Stimulated activated CD8-positive, alpha-beta memory T cell treated with anti-CD3 and anti-CD28 coated beads, Interleukin-15, amount 100 ng/mL, for 1 hour (primary cell): ENCODE measurements around the gene S1PR4.

Source experiments
- DNase-seq: peaks from one replicate; pipeline ENCODE4 v3.0.0-alpha.2; 2020; ENCODE audit warnings: low read depth

S1PR4 gene

GRCh38 chr19:3222709-3223108 is 44.1 kb downstream of the S1PR4 start:
- DNase-seq = no peak

DNA sequence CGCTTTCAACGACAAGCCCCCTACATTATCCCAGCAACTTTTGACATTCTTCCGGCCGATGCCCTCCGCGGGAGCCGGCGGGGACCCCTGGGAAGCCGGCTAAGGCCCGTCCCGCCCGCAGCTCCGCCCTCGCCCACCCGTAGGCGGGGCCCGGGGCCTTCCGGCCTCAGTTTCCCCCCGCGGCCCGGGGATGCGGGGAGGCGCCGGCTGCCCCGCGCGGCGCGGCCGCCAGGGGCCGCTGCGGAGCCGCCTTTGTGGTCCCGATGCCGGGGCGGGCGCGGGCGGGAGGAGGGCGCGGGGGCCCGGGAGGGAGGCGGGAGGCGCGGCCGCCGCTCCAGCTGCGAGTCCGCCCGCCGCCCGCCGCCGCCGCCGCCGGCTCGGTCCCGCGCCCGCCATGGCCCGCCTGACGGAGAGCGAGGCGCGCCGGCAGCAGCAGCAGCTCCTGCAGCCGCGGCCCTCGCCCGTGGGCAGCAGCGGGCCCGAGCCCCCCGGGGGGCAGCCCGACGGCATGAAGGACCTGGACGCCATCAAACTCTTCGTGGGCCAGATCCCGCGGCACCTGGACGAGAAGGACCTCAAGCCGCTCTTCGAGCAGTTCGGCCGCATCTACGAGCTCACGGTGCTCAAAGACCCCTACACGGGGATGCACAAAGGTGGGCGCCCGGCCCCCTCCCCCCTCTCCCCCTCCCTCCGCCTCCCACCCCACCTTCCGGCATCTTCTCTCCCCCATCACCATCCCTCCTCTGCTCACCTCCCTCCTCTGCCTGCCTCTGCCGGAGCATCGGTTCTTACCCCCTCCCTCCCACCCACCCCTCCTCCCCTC is 46.0 kb downstream of the S1PR4 start, which contains the start of gene CELF5:
TSS of gene CELF5 (plus strand) at position 316 of the 823 bp plus-strand sequence. CDS start at position 395, 79 bp downstream.
- peak; percentile 16 for DNase-seq

DNA sequence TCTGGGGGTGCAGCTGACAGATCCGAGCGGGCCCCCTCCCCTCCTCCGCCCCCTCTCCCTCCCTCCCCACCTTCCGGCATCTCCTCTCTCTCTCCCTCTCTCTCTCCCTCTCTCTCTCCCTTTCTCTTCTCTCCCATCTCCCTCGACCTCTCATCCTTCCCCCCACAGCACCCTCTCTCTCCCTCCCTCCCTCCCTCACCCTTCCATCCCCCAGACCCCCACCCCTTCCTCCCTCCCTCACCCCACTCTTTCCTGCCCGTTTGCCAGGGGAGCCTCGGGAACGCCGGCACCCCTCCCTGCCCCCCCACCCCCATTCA is 46.6 kb downstream of the S1PR4 start:
- DNase-seq = no peak

DNA sequence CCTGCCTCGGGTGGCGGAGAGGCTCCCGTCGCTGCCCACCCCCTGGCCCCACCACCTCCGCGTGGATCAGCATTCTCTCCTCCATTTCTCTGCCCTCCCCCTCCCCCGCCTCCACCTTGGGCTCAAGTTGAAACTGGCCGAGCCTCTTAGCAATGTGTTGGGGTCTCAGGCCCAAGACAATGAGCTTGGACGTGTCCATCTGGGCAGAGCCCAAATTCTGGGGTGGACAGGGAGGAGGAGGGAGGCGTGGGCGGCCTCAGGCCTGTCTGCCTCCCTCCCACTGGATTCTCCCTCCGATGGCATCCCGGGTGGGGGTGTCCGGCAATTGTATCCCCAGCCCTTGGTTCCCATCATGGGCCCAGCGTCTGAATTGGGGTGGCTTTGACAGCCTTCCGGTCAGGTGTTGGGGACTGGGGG is 47.1 kb downstream of the S1PR4 start:
- no peak for DNase-seq

DNA sequence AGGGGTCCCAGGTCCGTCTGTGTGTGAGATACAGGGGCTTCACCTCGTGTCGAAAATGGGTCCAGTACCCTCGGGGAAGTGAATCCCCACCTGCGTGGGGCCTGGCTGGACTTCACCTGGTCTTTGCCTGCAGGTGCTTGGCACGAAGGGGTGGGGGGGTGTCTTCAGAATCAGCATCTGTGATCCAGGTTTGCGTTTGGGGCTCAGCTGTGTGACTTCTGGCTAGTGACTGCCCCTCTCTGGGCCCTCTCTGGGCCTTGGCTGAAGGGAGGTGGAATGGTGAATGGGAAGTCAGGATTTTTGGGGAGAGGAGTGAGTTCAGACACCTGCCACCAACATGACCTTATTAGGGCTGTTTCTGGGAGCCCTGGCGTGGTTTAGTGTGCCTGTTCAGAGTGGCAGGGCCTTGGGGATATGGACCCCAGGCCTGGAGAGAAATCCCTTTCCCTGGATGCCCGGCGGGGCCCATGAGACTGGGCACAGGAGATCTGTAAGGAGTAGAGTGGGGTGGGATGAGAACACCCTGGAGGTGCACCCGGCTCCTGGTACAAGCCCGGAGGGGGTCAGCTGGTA is 48.6 kb downstream of the S1PR4 start:
- DNase-seq = no peak

GRCh38 chr19:3229346-3229743 is 50.8 kb downstream of the S1PR4 start:
- DNase-seq = no peak
